HEK293 (cell line): Measurements from ENCODE around the gene CMTM4.

ENCODE experiments used
- KLF16 ChIP-seq: fragments of 450-650 bp; formaldehyde crosslinking; IDR thresholded peaks from 2 replicates; pipeline ENCODE4 v1.5.1; 2017; ENCODE audit warnings: missing biosample characterization, missing genetic modification characterization
- PRDM2 ChIP-seq: fragments of 450-650 bp; formaldehyde crosslinking; IDR thresholded peaks from 2 replicates; pipeline ENCODE4 v1.5.1; 2016; ENCODE audit warnings: missing biosample characterization, missing genetic modification characterization, borderline replicate concordance
- SP2 ChIP-seq: fragments of 450-650 bp; formaldehyde crosslinking; IDR thresholded peaks from 2 replicates; pipeline ENCODE4 v1.5.1; 2016; ENCODE audit warnings: missing biosample characterization, missing genetic modification characterization
- ZBTB49 ChIP-seq: fragments of 450-650 bp; formaldehyde crosslinking; IDR thresholded peaks from 2 replicates; pipeline ENCODE4 v1.5.1; 2016; ENCODE audit warnings: missing biosample characterization, missing genetic modification characterization, low read depth
- ZIC2 ChIP-seq: fragments of 450-650 bp; formaldehyde crosslinking; IDR thresholded peaks from 2 replicates; pipeline ENCODE4 v1.5.1; 2016; ENCODE audit warnings: missing biosample characterization, missing genetic modification characterization
- ZNF23 ChIP-seq: fragments of 450-650 bp; formaldehyde crosslinking; IDR thresholded peaks from 2 replicates; pipeline ENCODE4 v1.5.1; 2016; ENCODE audit warnings: missing biosample characterization, missing genetic modification characterization, borderline replicate concordance
- ZNF274 ChIP-seq, 2 experiments: fragments of 200-500 bp in 1 of 2; fragments of 450-650 bp in 1 of 2; sonication (Bioruptor generic) in 1 of 2; formaldehyde crosslinking in 1 of 2; IDR thresholded peaks; 2 replicates each; pipeline versions ENCODE4 v1.5.1 to v1.6.1; 2014 to 2016; ENCODE audit warnings: borderline replicate concordance in 1 of 2, inconsistent platforms in 1 of 2, low read length in 1 of 2, missing biosample characterization in 1 of 2, missing genetic modification characterization in 1 of 2
- ZNF280D ChIP-seq: fragments of 450-650 bp; formaldehyde crosslinking; IDR thresholded peaks from 2 replicates; pipeline ENCODE4 v1.5.1; 2016; ENCODE audit warnings: missing biosample characterization, missing genetic modification characterization
- ZNF311 ChIP-seq: fragments of 450-650 bp; formaldehyde crosslinking; IDR thresholded peaks from 2 replicates; pipeline ENCODE4 v1.5.1; 2017; ENCODE audit warnings: missing biosample characterization, missing genetic modification characterization, borderline replicate concordance
- ZNF350 ChIP-seq: fragments of 450-650 bp; formaldehyde crosslinking; IDR thresholded peaks from 2 replicates; pipeline ENCODE4 v1.5.0; 2017; ENCODE audit warnings: missing biosample characterization, mild to moderate bottlenecking, missing genetic modification characterization
- ZNF423 ChIP-seq: fragments of 450-650 bp; formaldehyde crosslinking; IDR thresholded peaks from 2 replicates; pipeline ENCODE4 v1.5.1; 2016; ENCODE audit warnings: missing biosample characterization, missing genetic modification characterization
- TF ChIP-seq, protein P1 (sequence below): fragments of 450-650 bp; formaldehyde crosslinking; IDR thresholded peaks from 2 replicates; pipeline ENCODE4 v1.5.1; 2016; ENCODE audit warnings: missing biosample characterization, missing genetic modification characterization
- TF ChIP-seq, protein P2 (sequence below): fragments of 450-650 bp; formaldehyde crosslinking; IDR thresholded peaks from 2 replicates; pipeline ENCODE4 v1.5.1; 2016; ENCODE audit warnings: missing biosample characterization, missing genetic modification characterization, low read depth
- TF ChIP-seq, protein P3 (sequence below): fragments of 450-650 bp; formaldehyde crosslinking; IDR thresholded peaks from 2 replicates; pipeline ENCODE4 v1.5.1; 2016; ENCODE audit warnings: missing biosample characterization, missing genetic modification characterization

DNA sequence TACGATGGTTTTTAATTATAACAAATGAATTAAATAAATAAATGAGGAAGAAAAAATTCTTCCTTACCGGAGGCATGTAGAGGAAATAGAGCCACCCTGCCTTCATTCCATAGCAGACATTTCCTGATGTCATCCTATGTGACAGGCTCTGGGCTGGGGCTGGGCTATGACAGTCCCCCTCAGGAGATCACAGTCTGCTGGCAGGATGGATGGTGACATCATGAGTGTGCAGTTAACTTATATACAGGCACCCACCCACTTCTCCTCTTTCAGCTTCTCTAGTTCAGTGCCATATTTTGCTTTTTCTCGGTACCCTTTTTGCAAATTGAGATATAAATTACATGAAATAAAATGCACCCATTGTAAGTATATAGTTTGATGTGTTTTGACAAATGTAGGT is 98.4 kb downstream of the CMTM4 start:
- TF ChIP-seq ZNF23 (tag by site-specific recombination) (no peak), ZNF274 (IDR thresholded peaks at IDR 0.05; ENCODE audit: low read length) (no peak), ZNF274 (tag by site-specific recombination; IDR thresholded peaks at IDR 0.05; ENCODE audit: borderline replicate concordance) (no peak), ZNF423 (tag by site-specific recombination) (no peak), KLF16 (tag by site-specific recombination) (no peak), ZNF280D (tag by site-specific recombination) (no peak), ZBTB49 (tag by site-specific recombination) (no peak), SP2 (tag by site-specific recombination) (no peak), ZNF311 (no peak), ZIC2 (tag by site-specific recombination) (no peak), ZNF350 (tag by site-specific recombination) (no peak), PRDM2 (tag by site-specific recombination) (no peak)
- TF ChIP-seq, protein P1, sequence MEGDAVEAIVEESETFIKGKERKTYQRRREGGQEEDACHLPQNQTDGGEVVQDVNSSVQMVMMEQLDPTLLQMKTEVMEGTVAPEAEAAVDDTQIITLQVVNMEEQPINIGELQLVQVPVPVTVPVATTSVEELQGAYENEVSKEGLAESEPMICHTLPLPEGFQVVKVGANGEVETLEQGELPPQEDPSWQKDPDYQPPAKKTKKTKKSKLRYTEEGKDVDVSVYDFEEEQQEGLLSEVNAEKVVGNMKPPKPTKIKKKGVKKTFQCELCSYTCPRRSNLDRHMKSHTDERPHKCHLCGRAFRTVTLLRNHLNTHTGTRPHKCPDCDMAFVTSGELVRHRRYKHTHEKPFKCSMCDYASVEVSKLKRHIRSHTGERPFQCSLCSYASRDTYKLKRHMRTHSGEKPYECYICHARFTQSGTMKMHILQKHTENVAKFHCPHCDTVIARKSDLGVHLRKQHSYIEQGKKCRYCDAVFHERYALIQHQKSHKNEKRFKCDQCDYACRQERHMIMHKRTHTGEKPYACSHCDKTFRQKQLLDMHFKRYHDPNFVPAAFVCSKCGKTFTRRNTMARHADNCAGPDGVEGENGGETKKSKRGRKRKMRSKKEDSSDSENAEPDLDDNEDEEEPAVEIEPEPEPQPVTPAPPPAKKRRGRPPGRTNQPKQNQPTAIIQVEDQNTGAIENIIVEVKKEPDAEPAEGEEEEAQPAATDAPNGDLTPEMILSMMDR (tag by site-specific recombination) = no peak
- TF ChIP-seq, protein P2, sequence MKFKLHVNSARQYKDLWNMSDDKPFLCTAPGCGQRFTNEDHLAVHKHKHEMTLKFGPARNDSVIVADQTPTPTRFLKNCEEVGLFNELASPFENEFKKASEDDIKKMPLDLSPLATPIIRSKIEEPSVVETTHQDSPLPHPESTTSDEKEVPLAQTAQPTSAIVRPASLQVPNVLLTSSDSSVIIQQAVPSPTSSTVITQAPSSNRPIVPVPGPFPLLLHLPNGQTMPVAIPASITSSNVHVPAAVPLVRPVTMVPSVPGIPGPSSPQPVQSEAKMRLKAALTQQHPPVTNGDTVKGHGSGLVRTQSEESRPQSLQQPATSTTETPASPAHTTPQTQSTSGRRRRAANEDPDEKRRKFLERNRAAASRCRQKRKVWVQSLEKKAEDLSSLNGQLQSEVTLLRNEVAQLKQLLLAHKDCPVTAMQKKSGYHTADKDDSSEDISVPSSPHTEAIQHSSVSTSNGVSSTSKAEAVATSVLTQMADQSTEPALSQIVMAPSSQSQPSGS (tag by site-specific recombination) = no peak
- TF ChIP-seq, protein P3, sequence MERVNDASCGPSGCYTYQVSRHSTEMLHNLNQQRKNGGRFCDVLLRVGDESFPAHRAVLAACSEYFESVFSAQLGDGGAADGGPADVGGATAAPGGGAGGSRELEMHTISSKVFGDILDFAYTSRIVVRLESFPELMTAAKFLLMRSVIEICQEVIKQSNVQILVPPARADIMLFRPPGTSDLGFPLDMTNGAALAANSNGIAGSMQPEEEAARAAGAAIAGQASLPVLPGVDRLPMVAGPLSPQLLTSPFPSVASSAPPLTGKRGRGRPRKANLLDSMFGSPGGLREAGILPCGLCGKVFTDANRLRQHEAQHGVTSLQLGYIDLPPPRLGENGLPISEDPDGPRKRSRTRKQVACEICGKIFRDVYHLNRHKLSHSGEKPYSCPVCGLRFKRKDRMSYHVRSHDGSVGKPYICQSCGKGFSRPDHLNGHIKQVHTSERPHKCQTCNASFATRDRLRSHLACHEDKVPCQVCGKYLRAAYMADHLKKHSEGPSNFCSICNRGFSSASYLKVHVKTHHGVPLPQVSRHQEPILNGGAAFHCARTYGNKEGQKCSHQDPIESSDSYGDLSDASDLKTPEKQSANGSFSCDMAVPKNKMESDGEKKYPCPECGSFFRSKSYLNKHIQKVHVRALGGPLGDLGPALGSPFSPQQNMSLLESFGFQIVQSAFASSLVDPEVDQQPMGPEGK (tag by site-specific recombination) = no peak
